ENCODE data around the gene GPBP1.

- TF ChIP-seq GATA2 (IDR thresholded peaks at IDR 0.05; ENCODE audit: insufficient read depth, insufficient read length, low read depth, low read length) (no peak), CTCF (IDR thresholded peaks at IDR 0.05; ENCODE audit: extremely low read depth in 1 of 2, insufficient read depth in 1 of 2, low read depth in 1 of 2, low read length in 2 of 2) (no peak), MAX (IDR thresholded peaks at IDR 0.05; ENCODE audit: insufficient read depth, insufficient read length) (no peak), POLR2AphosphoS5 (IDR thresholded peaks at IDR 0.05; ENCODE audit: insufficient read depth, low read depth, low read length) (no peak), JUN (IDR thresholded peaks at IDR 0.05; ENCODE audit: borderline replicate concordance, insufficient read depth, insufficient read length, low read depth) (no peak), POLR2A (IDR thresholded peaks at IDR 0.05; ENCODE audit: low read depth, low read length) (no peak), EZH2 (IDR thresholded peaks at IDR 0.05; ENCODE audit: borderline replicate concordance, low read depth, low read length, severe bottlenecking) (no peak), MYC (IDR thresholded peaks at IDR 0.05; ENCODE audit: low read depth, low read length) (no peak), FOS (IDR thresholded peaks at IDR 0.05; ENCODE audit: borderline replicate concordance, insufficient read depth, low read length) (no peak)
Observed at GRCh38 chr5:57133574-57133973, 40.3 kb upstream of the GPBP1 start.
